NCI-H226 (cell line): ENCODE results near the gene SLC1A7.

Experiments
- DNase-seq: peaks from one replicate; pipeline ENCODE4 v3.0.0-alpha.2; 2015

SLC1A7 gene

DNA sequence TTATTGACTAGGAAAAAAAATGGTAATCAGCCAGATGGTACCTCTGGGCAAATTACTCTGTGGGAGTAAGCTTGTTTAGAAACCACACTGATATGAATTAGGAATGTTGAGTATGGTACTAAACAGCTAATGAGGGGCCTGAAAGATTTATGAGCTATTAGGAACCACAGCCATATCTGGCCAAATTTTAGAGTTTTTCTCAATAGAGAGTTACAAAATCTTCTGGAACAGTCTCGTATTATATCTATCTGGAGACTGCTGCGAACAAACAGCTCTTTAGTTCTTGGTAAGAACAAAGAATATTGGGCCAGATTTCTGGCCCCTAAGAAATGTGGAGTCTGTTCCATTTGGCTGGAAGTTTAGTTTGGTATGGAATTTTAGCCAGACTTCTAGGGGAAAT lies 85.3 kb downstream of the SLC1A7 start:
- DNase-seq: no peak

DNA sequence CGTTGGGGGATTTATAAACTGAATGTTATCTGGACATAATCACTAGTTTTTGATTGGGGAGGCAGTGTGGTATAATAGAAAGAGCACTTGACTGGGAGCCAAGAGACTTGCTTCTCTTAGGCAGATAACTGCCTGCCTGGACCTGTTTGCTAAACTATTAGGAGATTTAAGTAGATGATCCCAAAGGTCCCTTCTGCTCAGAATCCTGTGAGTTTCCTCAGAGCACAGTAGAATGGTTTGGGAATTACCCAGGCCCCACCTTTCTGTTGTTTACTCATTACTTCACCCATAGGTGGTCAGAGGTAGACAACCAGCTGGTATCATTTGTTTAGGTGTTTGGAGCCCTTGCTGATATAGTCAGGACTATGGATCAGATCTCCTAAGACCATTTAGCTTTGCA lies 90.8 kb downstream of the SLC1A7 start:
- no peak for DNase-seq

DNA sequence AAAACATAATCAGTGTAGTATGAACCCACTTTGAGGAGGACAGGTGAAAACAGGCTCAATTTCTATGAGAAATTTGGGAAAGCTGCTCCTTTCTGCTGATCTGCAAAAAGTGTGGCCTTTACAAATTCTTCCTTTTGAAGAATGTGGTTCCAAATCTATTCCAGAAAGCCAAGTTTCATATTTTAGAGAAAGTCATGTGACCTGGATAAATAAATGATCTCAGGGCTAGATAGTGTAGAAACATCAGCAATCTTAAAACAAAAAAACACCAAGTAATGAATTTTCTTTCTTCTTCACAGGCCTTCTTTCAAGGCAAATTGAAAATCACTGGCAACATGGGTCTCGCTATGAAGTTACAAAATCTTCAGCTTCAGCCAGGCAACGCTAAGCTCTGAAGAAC lies 92.1 kb downstream of the SLC1A7 start:
- DNase-seq: no peak

DNA sequence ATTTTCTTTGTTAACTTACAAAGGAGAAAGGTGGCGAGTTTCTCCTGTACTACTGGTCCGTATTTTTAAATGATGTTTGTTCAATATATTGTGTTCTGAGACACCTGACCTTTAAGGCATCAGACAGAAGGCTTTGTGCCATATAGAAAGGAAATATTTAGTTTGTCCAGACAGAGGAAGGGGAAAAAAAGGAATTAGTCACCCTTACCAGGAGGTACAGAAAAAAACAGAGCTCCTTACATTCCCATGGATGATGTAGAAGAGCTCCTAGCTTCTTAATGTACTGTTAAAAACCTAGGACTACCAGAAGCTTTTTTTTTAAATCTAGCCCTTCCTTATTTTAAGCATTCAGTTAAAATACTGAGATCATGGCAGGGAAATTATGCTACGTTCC lies 92.9 kb downstream of the SLC1A7 start:
- DNase-seq: no peak

DNA sequence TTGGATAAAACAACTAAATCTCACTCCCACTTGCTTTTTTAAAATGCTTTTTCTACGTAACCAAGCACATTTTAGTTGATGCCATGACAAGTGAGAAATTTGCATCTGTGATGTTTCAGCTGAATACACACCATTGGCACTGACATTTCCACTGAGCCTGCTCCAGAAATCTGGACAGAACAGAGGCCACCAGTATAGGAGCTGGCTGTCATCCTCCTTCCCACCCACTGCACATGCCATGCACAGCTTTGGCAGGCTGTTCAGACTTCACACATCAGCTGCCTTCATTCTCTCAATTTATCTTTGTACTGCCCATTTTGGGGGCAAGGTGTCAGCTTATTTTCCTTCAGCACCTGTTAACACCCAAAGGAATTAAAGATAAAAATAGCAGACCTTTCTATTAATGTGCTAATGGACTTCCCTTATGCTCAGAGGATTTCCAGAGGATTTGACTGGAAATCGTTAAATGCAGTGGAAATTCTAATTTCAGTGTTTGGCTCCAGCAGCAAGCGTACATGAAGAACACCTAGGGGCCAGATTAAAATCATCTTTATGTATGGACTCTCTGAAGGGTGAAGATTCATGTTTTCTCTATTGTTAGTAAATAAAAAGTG lies 93.4 kb downstream of the SLC1A7 start:
- DNase-seq: no peak

DNA sequence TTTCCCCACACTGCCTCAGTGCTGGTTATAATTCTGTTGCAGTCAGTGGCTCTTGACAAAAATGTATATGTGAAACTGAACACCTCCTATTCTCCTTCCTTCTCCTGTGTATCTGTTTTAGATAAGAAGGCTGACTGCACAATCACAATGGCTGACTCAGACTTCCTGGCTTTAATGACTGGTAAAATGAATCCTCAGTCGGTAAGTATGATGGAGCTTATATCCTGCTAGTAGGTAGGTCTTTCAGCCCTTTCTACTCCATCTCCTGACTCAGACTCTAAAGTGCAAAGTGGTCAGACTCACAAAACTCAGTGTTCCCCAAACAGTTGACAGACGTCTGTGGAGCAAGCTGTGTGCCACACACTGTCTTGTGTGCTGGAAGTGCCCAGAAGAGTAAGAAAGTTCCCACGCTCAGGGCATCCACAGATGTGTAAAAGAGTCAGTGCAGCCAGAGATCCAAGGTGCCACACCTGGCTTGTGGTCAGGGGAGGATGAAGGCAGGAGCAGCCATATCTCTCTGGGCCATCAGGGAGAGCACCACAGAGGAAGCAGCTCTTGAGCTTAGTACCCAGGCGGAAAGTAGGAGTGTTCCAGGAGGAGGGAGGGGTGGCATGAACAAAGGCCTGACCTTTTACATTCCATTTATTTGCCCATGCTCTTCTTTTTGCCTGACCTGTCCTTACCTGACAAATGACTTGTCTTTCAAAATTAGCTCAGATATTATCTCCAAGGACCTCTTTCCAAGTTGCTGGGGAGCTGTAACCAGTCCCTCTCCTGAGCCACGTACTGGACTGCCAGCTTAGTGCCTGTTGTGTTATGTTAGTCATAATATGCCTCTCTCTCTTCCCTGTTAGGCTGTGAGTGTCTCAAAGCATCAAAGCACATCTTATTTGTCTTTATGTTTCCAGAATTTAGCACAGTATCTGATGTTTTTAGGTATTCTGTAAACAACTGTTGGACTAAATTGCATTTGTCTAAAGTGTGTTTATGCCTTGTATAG lies 94.4 kb downstream of the SLC1A7 start:
- DNase-seq: peak; percentile 92

DNA sequence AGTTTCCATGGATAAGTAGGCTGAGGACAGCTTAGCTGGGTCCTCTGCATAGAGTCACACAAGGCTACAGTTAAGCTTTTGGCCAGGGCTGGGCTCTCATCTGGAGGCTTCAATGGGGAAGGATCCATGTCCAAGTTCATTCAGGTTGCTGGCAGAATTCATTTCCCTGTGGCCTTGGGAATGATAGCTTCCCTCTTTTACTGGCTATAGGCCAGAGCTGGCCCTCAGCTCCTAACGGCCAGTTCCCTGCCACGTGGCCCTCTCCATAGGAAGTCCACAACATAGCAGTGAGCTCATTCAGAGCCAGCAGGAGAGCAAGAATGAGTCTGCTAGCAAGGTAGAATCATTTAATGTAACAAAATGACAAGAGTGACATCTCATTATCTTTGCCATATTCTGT lies 95.5 kb downstream of the SLC1A7 start:
- DNase-seq: peak; percentile 79

DNA sequence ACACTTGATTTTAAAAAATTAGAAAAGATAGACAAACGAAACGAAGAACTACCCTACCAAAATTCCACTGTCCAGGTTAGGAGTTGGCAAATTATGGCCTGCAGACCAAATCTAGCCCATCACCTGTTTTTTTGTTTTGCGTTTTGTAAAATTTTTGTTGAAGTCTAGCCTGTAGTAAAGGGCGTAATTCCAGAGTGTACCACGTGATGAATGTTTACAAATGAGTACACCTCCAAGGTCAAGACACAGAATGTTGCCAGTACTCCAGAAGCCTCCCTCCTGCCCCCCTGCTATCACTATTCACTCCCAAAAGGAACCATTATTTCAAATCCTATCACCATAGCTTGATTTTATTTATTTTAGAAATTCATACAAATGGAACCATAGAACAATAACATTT lies 97.5 kb downstream of the SLC1A7 start:
- DNase-seq: no peak

DNA sequence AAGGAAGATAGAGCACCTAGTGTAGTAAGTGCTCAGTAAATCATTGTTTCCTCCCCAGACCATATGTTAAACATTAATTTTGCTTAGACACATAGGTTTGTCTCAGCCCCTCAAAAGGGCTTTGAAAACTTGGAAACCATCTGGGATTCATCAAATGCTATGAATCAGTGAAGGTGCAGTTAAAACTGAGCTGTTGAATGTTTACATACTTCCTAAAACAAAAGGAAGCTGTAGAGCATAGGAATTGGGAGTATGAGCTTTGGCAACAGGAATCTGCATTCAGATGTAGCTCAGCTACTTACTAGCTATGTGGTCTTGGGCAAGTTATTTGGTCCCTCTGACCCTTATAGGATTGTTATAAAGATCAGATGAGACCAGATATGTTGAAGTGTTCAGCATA lies 99.2 kb downstream of the SLC1A7 start:
- DNase-seq: no peak

DNA sequence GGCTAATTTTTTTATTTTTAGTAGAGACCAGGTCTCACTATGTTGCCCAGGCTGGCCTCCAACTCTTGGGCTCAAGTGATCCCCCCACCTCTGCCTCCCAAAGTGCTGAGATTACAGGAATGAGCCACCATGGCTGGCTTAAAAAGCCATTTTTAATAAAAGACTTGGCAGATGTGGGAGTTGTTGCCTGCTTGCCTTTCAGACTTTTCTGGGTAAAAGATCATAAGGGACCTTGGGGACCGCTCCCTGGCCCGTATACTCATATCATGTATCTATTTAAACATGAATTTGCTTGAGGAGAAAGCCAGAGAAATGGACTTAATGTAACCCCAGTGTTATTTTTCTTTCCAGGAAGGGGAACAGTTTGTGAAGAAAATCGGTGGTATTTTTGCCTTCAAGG lies 103.9 kb downstream of the SLC1A7 start:
- DNase-seq: no peak
